Suppressor macrophage (primary cell): ENCODE results near the gene PDE4D.
"Not testable (repeated sequence)": the region's sequence is repeated elsewhere in the genome, so short reads cannot be mapped to it uniquely, and the experiment has no call there.

Experiments
- DNase-seq, 4 experiments: peaks; one replicate each; pipeline ENCODE4 v3.0.0-alpha.2; 2020 to 2022

PDE4D gene

DNA sequence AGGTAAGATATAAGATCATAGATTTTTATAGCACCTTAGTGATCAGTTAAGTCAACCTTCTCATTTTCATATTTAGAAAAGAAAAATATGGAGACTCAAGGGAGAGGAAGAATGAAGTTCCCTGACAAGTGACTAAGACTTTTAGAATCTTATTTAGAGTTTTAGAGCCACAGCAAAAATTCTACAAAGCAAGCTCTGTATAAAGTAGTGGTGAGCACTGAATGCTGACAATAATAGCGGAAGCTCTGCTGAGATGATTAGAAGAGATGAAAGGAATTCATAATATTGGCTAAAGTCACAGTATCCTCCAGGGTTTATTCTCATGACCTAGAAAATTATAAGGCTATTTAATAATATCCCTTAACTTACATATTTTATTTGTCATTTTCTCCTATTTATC, 316.0 kb downstream of the PDE4D start:
- DNase-seq, result no peak

GRCh38 chr5:59575648-59576445, 317.7 kb downstream of the PDE4D start:
- DNase-seq, result no peak

GRCh38 chr5:59573509-59573908, 320.0 kb downstream of the PDE4D start:
- not testable (repeated sequence) for DNase-seq

- DNase-seq, result no peak
These were observed 322.5 kb downstream of the PDE4D start for GRCh38 chr5:59571067-59571466.

GRCh38 chr5:59569608-59570334, 323.8 kb downstream of the PDE4D start:
- DNase-seq, result no peak

- DNase-seq, result no peak
These were observed 324.4 kb downstream of the PDE4D start for GRCh38 chr5:59569158-59569557.

- DNase-seq, result no peak
These were observed 325.4 kb downstream of the PDE4D start for GRCh38 chr5:59568161-59568560.

DNA sequence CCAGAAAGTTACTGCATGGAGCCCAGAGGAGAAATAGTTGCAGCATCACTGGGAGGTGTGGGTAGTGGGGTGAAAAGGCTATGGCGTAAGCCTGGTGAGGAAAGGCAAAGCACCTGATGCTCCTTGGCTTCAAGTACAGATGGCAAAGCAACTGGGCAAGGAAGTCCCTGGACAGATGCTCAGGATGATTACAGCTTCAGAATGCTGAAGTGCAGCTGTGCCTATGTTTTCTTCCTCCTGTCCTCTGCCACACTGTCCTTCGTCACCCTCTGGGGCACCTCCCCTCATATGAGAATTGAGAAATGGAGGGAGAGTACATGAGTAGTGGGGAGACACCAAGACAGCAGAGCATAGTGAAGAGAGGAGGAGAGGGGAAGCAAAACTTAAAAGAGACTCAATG, 328.0 kb downstream of the PDE4D start:
- peak in 1 of 4 experiments; percentile 5 for DNase-seq

DNA sequence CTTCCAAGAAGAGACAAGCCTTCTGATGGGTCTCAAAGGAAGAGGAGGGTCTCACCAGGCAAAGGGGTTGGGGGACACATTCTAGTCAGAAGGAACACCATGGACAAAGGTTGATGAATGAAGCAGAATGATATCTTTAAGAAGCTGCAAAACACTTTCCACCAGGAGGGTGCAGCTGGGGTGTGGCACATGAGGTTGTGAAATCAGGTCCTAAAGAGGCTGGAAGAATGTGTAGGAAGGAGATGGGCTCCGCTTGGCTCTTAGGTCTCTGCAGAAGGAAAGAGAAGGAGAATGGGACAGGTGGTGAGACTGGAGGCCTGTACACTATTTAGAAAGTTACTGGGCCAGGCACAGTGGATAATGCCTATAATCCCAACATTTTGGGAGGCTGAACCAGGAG, 328.6 kb downstream of the PDE4D start:
- no peak for DNase-seq

GRCh38 chr5:59562756-59563389, 330.7 kb downstream of the PDE4D start:
- DNase-seq, result no peak

DNA sequence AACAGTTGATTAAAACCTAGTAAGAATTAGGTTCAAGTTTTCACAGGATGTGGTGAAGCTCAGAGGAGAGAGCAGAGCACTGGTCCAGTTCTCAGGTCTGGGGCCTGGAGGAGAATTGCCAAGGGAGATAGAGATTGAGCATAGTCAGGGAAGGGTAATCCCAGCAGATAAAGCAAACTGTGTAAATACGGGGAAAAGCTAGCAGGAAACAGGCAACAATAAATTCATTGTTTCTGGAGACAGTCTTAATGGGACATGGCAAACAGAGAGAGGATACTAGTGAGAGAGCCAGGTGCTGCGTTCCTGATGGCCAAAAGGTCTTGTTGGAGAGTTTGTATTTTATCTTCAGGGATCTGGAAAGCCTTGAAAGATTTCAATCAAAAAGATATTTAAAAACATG, 333.0 kb downstream of the PDE4D start:
- DNase-seq, result no peak

GRCh38 chr5:59559847-59560246, 333.7 kb downstream of the PDE4D start:
- DNase-seq, result no peak

DNA sequence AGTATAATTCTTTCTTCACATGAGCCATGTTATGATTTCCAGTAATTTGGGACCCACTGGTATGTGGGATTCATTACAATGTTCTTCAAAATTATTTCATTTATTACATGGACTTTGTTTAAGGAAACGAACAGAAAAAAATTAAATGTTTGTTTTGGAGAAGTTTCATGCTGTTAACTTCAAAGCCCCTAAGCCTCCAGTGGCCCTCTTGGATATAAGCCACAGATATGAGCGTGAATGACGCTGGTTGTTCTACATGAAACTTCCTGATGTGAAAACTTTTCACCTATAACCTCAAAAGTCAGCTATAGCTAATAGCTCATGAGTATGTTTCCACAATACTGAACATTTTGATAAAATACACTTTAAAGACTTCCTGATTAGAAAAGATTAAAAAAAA, 334.2 kb downstream of the PDE4D start:
- no peak for DNase-seq

GRCh38 chr5:59558501-59558900, 335.0 kb downstream of the PDE4D start:
- DNase-seq, result no peak

GRCh38 chr5:59557572-59557971, 336.0 kb downstream of the PDE4D start:
- no peak for DNase-seq

DNA sequence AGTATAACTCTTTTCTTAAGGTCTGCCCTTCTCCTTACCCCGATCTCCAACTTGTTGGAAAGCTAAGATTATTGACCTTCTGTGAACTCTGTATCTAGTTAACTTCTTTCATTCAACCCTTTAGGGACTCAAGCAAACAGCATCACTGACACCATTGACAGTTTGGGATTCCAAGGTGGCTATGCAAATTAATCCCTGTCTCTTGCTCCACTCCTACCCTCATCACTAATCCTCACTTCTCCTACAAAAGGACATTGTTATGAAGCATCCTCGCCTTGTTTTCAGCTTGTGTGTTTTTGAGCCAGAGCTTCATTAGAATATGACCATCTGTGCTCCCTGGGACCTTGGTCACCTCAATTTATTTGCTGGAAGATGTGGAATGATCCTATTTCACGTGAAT, 337.9 kb downstream of the PDE4D start:
- DNase-seq, result no peak

DNA sequence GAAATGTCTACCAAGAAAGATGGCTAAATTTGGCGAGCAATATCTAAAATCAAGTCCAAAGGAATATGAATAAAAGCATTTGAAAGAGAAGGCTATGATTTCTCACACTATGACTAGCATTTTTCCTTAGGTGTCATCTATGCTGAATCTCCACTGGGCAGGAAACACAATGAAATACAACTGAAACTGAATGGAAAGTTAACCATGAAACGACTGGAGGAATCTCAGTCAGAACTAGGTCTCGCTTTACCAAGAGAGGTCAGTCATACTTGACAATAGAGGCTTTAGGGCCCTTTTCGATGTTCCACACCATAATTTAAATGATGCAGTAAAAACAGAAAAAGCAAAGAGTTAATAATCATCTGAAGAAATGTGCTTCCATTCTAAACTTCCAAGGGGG, 339.0 kb downstream of the PDE4D start:
- DNase-seq, result no peak

- DNase-seq, result no peak
These were observed 339.5 kb downstream of the PDE4D start for GRCh38 chr5:59553992-59554391.

GRCh38 chr5:59548807-59549357, 344.6 kb downstream of the PDE4D start:
- DNase-seq, result no peak

- DNase-seq, result no peak
These were observed 345.8 kb downstream of the PDE4D start for GRCh38 chr5:59547731-59548130.

DNA sequence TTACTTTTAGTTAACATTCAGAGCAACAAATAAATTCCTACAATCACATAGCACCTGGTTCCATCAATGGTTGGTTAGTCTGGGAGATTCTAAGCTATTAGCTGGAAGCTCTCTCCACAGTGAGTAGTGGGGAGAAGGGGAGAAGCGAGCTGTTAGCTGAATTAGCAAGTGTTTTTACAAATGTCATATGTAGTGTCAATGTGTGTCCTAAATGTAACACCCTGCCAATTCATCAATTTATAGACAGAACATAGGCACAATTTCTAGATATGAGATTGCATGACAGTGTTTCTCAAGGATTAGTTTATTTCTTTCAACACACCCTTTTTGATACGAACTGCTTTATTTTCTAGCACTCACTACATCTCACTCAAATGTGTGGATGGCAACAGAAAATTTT, 349.0 kb downstream of the PDE4D start:
- no peak for DNase-seq

- peak in 3 of 4 experiments; percentile 5 to 13 (median 10) for DNase-seq
These were observed 349.6 kb downstream of the PDE4D start for GRCh38 chr5:59543821-59544442.
